Hepatocyte (in vitro differentiated cells): ENCODE data around the gene CEL. TPM values are rescaled to one million over a fixed set of nuclear protein-coding genes. Genes with fewer than 3 reads are reported as not detected.
"Not testable (repeated sequence)": the region's sequence is repeated elsewhere in the genome, so short reads cannot be mapped to it uniquely, and the experiment has no call there.

Experiments
- DNase-seq: peaks from one replicate; pipeline ENCODE4 v3.0.0-alpha.2; 2016; ENCODE audit warnings: low spot score
- H2AFZ ChIP-seq: fragments of 200-600 bp; sonication (generic); 2 replicates; pipeline ENCODE4 v1.6.0; 2016; ENCODE audit warnings: antibody characterized with exemption, mild to moderate bottlenecking
- H3K27ac ChIP-seq: fragments of 200-600 bp; sonication (generic); 2 replicates; pipeline ENCODE4 v1.5.1; 2016; ENCODE audit warnings: mild to moderate bottlenecking
- H3K27me3 ChIP-seq: fragments of 200-600 bp; sonication (generic); 2 replicates; pipeline ENCODE4 v1.6.1; 2016
- H3K36me3 ChIP-seq: fragments of 200-600 bp; sonication (generic); replicated peaks from 2 replicates; pipeline ENCODE4 v1.5.1; 2016; ENCODE audit warnings: low read depth; ENCODE audit not compliant: insufficient read depth
- H3K4me1 ChIP-seq: fragments of 200-600 bp; sonication (generic); 2 replicates; pipeline ENCODE4 v1.5.1; 2016; ENCODE audit warnings: mild to moderate bottlenecking, moderate library complexity; ENCODE audit not compliant: insufficient read depth
- H3K4me2 ChIP-seq: fragments of 200-600 bp; sonication (generic); 2 replicates; pipeline ENCODE4 v1.6.0; 2016
- H3K4me3 ChIP-seq: fragments of 200-600 bp; sonication (generic); 2 replicates; pipeline ENCODE4 v1.5.1; 2016; ENCODE audit warnings: mild to moderate bottlenecking
- H3K79me2 ChIP-seq: fragments of 200-600 bp; sonication (generic); 2 replicates; pipeline ENCODE4 v1.6.0; 2017; ENCODE audit warnings: mild to moderate bottlenecking
- H3K9me2 ChIP-seq: fragments of 200-600 bp; sonication (generic); replicated peaks from 2 replicates; pipeline ENCODE4 v1.6.0; 2017; ENCODE audit warnings: mild to moderate bottlenecking; ENCODE audit not compliant: insufficient read depth
- H3K9me3 ChIP-seq: fragments of 200-600 bp; sonication (generic); 2 replicates; pipeline ENCODE4 v1.5.1; 2016; ENCODE audit warnings: low read depth, mild to moderate bottlenecking
- H4K20me1 ChIP-seq: fragments of 200-600 bp; sonication (generic); 2 replicates; pipeline ENCODE4 v1.6.0; 2016; ENCODE audit warnings: mild to moderate bottlenecking; ENCODE audit not compliant: insufficient read depth, poor library complexity, severe bottlenecking
- CTCF ChIP-seq: fragments of 200-600 bp; sonication (generic); IDR thresholded peaks from 2 replicates; pipeline ENCODE4 v1.5.1; 2016; ENCODE audit warnings: antibody characterized with exemption, mild to moderate bottlenecking; ENCODE audit not compliant: poor library complexity
- EZH2 ChIP-seq: fragments of 200-600 bp; sonication (generic); IDR thresholded peaks from 2 replicates; pipeline ENCODE4 v1.6.1; 2016; ENCODE audit warnings: antibody characterized with exemption, mild to moderate bottlenecking, borderline replicate concordance
- EZH2phosphoT487 ChIP-seq: fragments of 200-600 bp; sonication (generic); IDR thresholded peaks from one replicate; pipeline ENCODE4 v1.6.1; 2018; ENCODE audit warnings: antibody characterized with exemption, mild to moderate bottlenecking, low read depth, moderate library complexity; ENCODE audit not compliant: unreplicated experiment, severe bottlenecking
- WGBS: methylation state at CpG from one replicate; pipeline ENCODE4 v1.1.6; 2016; ENCODE audit warnings: low lambda C conversion rate; ENCODE audit errors: missing lambda C conversion rate; 5-methylcytosine and 5-hydroxymethylcytosine counted together
- polyA plus RNA-seq: library from polyadenylated mRNA; unstranded; fragments of >200 nt; fragmentation: Nextera tagmentation; extraction: Ambion mirVana; gene quantifications from 2 replicates; pipeline ENCODE4 v1.2.1, GENCODE V29; 2016
- total RNA-seq: library from RNA; depleted of rRNA; stranded (reverse); fragments of >200 nt; gene quantifications from 2 replicates; pipeline ENCODE4 v1.2.3, GENCODE V29; 2014

The CEL gene
- total and polyA plus RNA-seq, 2 experiments from 2014 or later, result 4.4 to 5.9 TPM

DNA sequence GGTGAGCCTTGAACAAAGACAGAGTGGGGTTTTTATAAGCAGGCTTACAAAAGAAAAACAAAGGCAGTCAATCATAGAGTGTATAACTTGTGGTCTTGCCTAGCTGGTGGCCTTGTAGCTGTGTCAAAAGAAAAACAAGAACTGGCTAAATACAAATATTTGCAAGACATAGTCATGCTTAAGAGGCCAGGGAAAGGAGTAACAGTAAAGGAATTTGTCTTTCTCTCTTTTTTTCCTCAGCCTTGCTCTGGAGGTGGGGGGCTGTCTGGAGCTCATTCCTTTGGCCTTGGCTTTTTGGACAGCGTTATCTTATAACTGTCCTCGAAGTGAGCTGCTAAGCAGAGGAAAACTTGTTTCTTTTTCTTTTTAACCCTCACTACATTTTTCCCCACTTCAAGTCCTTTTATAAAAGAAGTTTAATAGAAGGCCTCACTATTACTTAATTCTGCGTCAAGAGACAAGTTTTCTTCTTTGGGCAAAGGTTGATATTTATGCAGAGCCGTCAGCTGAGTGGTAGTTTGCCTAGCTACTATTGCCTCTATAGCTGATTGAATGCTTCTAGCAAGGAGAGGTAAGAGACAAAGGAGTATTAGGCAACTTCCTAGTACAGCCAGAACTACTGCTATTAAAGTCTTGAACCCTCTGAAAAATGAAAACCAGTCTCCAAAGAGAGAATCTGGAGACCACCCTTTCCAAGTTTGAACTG lies 14.3 kb downstream of the CEL start:
- Histone ChIP-seq H3K4me2 (peak overlapping the region; percentile 31), H3K27ac (peak overlapping the region; percentile 66)
- WGBS, result 54% methylated on average over 4 of the region's 4 CpGs

DNA sequence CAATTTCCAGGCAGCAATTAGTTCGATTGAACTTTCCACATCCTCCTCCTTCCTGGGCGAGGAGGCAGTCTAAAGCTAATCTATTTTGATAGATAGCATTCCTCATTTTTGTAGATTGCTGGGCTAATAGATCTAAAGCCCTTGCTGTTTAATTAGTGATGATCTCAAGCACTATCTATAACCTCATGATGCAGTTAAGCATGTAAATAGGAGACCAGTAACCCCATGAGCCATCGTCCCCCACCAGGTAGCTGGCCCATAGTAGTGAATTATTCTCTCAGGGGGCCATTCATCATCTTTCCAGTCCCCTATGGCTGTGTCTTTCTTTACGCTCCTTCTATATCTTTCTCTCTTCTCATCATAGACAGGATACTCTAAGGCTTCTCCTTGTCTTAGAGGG lies 14.9 kb downstream of the CEL start:
- no peak for TF ChIP-seq EZH2phosphoT487
- no peak for TF ChIP-seq CTCF
- no peak for TF ChIP-seq EZH2
- H3K4me2 ChIP-seq, result peak overlapping the region; percentile 31
- peaks cover 28% of the 10 kb centered on the region for H3K4me1 ChIP-seq
- 83% methylated on average over 4 of the region's 4 CpGs for WGBS
- peak overlapping the region; percentile 66 for H3K27ac ChIP-seq
- no peaks in the 10 kb centered on the region for H3K27me3 ChIP-seq
- H4K20me1 ChIP-seq, result no peaks in the 10 kb centered on the region
- H3K36me3 ChIP-seq, result no peaks in the 10 kb centered on the region
- H3K9me2 ChIP-seq, result no peaks in the 10 kb centered on the region
- H2AFZ ChIP-seq, result no peak overlapping the region
- H3K4me3 ChIP-seq, result no peak overlapping the region
- no peak for DNase-seq
- no peaks in the 10 kb centered on the region for H3K79me2 ChIP-seq
- no peaks in the 10 kb centered on the region for H3K9me3 ChIP-seq

More for the DNA sequence above, 14.3 kb downstream of the CEL start:
- peaks cover 27% of the 10 kb centered on the region for H3K4me1 ChIP-seq
- no peaks in the 10 kb centered on the region for H3K36me3 ChIP-seq
- TF ChIP-seq EZH2, result no peak
- TF ChIP-seq CTCF, result no peak
- TF ChIP-seq EZH2phosphoT487, result no peak
- H3K79me2 ChIP-seq, result no peaks in the 10 kb centered on the region
- no peaks in the 10 kb centered on the region for H4K20me1 ChIP-seq
- no peak overlapping the region for H2AFZ ChIP-seq
- H3K4me3 ChIP-seq, result no peak overlapping the region
- no peaks in the 10 kb centered on the region for H3K9me3 ChIP-seq
- H3K9me2 ChIP-seq, result no peaks in the 10 kb centered on the region
- H3K27me3 ChIP-seq, result no peaks in the 10 kb centered on the region
- DNase-seq, result peak; percentile 47

GRCh38 chr9:133078486-133078885 lies 16.7 kb downstream of the CEL start:
- Histone ChIP-seq H2AFZ (no peak overlapping the region), H4K20me1 (no peaks in the 10 kb centered on the region), H3K27ac (no peak overlapping the region), H3K27me3 (no peaks in the 10 kb centered on the region), H3K36me3 (no peaks in the 10 kb centered on the region), H3K9me3 (no peaks in the 10 kb centered on the region), H3K4me1 (peaks cover 32% of the 10 kb centered on the region), H3K9me2 (no peaks in the 10 kb centered on the region), H3K79me2 (no peaks in the 10 kb centered on the region), H3K4me3 (no peak overlapping the region), H3K4me2 (no peak overlapping the region)
- TF ChIP-seq EZH2 (no peak), CTCF (no peak), EZH2phosphoT487 (no peak)
- WGBS, result 91% methylated on average over 14 of the region's 14 CpGs
- DNase-seq, result no peak

GRCh38 chr9:133080161-133080560 lies 18.4 kb downstream of the CEL start:
- no peak for DNase-seq
- no peak for TF ChIP-seq EZH2
- no peak for TF ChIP-seq EZH2phosphoT487
- no peak for TF ChIP-seq CTCF
- no peaks in the 10 kb centered on the region for H3K79me2 ChIP-seq
- H3K9me2 ChIP-seq, result no peaks in the 10 kb centered on the region
- H3K9me3 ChIP-seq, result no peaks in the 10 kb centered on the region
- WGBS, result 86% methylated on average over 7 of the region's 7 CpGs
- no peak overlapping the region for H3K4me2 ChIP-seq
- no peak overlapping the region for H3K4me3 ChIP-seq
- H2AFZ ChIP-seq, result no peak overlapping the region
- no peaks in the 10 kb centered on the region for H3K27me3 ChIP-seq
- H3K27ac ChIP-seq, result peak overlapping the region; percentile 78
- no peaks in the 10 kb centered on the region for H3K36me3 ChIP-seq
- no peaks in the 10 kb centered on the region for H4K20me1 ChIP-seq
- H3K4me1 ChIP-seq, result peaks cover 18% of the 10 kb centered on the region

DNA sequence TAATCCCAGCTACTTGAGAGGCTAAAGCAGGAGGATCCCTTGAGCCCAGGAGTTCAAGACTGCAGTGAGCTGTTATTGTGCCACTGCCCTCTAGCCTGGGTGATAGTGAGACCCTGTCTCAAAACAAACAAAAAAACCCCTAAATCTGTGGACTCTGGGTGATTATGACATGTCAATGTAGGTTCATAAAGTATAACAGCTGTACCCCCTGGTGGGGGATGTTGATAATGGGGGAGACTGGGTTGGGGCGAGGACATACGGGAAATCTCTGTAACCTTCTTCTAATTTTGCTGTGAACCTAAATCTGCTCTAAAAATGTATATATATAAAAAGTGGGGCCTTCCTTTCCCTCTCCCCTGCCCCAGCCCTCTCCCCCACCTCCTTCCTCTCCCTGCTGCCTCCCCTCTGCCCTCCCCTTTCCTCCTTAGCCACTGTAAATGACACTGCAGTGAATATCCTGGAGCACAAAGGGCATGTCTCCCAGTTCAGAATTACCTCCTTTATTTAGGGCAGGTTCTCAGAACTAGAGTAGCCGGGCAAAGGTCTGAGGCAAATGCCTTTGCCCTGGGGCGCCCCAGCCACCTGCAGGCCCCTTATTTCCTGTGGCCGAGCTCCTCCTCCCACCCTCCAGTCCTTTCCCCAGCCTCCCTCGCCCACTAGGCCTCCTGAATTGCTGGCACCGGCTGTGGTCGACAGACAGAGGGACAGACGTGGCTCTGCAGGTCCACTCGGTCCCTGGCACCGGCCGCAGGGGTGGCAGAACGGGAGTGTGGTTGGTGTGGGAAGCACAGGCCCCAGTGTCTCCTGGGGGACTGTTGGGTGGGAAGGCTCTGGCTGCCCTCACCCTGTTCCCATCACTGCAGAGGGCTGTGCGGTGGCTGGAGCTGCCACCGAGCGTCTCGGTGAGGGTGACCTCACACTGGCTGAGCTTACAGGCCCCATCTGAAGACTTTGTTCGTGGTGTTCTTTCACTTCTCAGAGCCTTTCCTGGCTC lies 19.3 kb downstream of the CEL start:
- H3K9me2 ChIP-seq, DNase-seq, H3K79me2 ChIP-seq, H3K36me3 ChIP-seq, H3K27me3 ChIP-seq, H3K9me3 ChIP-seq, H4K20me1 ChIP-seq, H3K4me3 ChIP-seq, H2AFZ ChIP-seq, H3K4me2 ChIP-seq: not testable (repeated sequence)
- H3K27ac ChIP-seq, result peak overlapping the region; percentile 78
- H3K4me1 ChIP-seq, result peaks cover 12% of the 10 kb centered on the region
- 85% methylated on average over 8 of the region's 18 CpGs for WGBS
